Coronary artery (tissue), 2 donors: ENCODE data around the gene CEP85L.
A peak's percentile ranks its signal among the peaks of the same experiment; 100 is the strongest.

ENCODE experiments used
- DNase-seq: peaks from one replicate; pipeline ENCODE4 v3.0.0-alpha.2; 2017; ENCODE audit warnings: low spot score
- H3K27ac ChIP-seq, 2 donors: fragments of 200-600 bp; sonication (generic); one replicate each; pipeline ENCODE4 v1.5.1; 2016 to 2019
- H3K4me3 ChIP-seq: fragments of 200-600 bp; sonication (generic); 2 replicates; pipeline ENCODE4 v1.5.1; 2016; ENCODE audit warnings: mild to moderate bottlenecking, moderate library complexity
- TF ChIP-seq, protein P1 (sequence below): fragments of 200-600 bp; sonication (generic); IDR thresholded peaks from one replicate; pipeline ENCODE4 v1.5.1; 2019; ENCODE audit warnings: antibody characterized with exemption

CEP85L gene

GRCh38 chr6:118537574-118537973, 113.8 kb downstream of the CEP85L start:
- TF ChIP-seq, protein P1, sequence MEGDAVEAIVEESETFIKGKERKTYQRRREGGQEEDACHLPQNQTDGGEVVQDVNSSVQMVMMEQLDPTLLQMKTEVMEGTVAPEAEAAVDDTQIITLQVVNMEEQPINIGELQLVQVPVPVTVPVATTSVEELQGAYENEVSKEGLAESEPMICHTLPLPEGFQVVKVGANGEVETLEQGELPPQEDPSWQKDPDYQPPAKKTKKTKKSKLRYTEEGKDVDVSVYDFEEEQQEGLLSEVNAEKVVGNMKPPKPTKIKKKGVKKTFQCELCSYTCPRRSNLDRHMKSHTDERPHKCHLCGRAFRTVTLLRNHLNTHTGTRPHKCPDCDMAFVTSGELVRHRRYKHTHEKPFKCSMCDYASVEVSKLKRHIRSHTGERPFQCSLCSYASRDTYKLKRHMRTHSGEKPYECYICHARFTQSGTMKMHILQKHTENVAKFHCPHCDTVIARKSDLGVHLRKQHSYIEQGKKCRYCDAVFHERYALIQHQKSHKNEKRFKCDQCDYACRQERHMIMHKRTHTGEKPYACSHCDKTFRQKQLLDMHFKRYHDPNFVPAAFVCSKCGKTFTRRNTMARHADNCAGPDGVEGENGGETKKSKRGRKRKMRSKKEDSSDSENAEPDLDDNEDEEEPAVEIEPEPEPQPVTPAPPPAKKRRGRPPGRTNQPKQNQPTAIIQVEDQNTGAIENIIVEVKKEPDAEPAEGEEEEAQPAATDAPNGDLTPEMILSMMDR, result no peak
- Histone ChIP-seq H3K4me3 (no peak overlapping the region), H3K27ac (peak overlapping the region; percentile 15 to 59)
- no peak for DNase-seq

DNA sequence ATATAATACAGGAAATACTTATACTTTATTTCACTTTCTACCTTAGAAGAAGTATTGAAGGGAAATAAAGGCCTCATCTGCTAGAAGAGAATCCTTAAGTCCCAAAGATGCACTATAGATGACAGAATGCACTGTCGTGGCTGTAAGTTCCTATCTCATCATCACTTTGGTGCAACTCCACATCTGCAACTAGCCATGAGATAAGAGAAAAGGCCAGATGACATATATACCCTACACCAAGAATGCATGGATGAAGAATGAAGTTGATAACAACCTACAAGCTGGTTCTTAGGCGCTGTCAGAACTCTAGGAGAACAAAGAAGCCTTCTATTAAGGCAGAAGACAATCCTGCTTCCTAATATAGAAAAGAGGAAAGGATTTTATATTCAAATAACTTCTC, 114.9 kb downstream of the CEP85L start:
- Histone ChIP-seq H3K4me3 (no peak overlapping the region), H3K27ac (no peak overlapping the region)
- DNase-seq, result no peak
- TF ChIP-seq, protein P1, result no peak

GRCh38 chr6:118535176-118535844, 116.1 kb downstream of the CEP85L start:
- Histone ChIP-seq H3K4me3 (no peak overlapping the region), H3K27ac (no peak overlapping the region)
- TF ChIP-seq, protein P1, result no peak
- DNase-seq, result no peak

DNA sequence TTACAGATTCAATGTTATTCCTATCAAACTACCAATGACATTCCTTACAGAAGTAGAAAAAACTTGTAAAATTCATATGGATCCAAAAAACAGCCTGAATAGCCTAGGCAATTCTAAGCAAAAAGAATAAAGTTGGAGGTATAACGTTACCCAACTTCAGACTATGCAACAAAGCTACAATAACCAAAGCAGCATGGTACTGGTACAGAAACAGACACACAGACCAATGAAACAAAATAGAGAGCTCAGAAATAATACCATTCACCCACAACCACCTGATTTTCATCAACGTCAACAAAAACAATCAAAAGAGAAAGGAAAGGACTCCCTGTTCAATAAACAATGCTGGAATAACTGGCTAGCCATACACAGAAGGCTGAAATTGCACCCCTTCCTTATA, 120.4 kb downstream of the CEP85L start:
- TF ChIP-seq, protein P1, result no peak
- H3K27ac ChIP-seq, result no peak overlapping the region

GRCh38 chr6:118529756-118530155, 121.6 kb downstream of the CEP85L start:
- Histone ChIP-seq H3K27ac (no peak overlapping the region), H3K4me3 (no peak overlapping the region)
- no peak for DNase-seq
- TF ChIP-seq, protein P1, result no peak

More for the DNA sequence above, 120.4 kb downstream of the CEP85L start:
- H3K4me3 ChIP-seq, result no peak overlapping the region
- DNase-seq, result no peak

GRCh38 chr6:118528129-118528528, 123.3 kb downstream of the CEP85L start:
- TF ChIP-seq, protein P1, result no peak
- Histone ChIP-seq H3K4me3 (no peak overlapping the region), H3K27ac (no peak overlapping the region)
- DNase-seq, result no peak
